Upper lobe of left lung (tissue), 4 donors: ENCODE results near the gene EPS8L2.

Experiments
- CTCF ChIP-seq, 6 experiments: fragments of 450-650 bp in 4 of 6; fragments of 200-600 bp in 2 of 6; sonication (generic) in 2 of 6; IDR thresholded peaks; one replicate each; pipeline ENCODE4 v1.5.1; 2016 to 2019; ENCODE audit warnings: antibody characterized with exemption in 6 of 6
- POLR2A ChIP-seq, 4 donors: fragments of 450-650 bp; IDR thresholded peaks; one replicate each; pipeline ENCODE4 v1.5.1; 2016 to 2017; ENCODE audit warnings: antibody characterized with exemption in 4 of 4, mild to moderate bottlenecking in 2 of 4
- POLR2AphosphoS5 ChIP-seq, 2 donors: sonication (generic); formaldehyde crosslinking; IDR thresholded peaks; one replicate each; pipeline ENCODE4 v1.5.1; 2017; ENCODE audit warnings: antibody characterized with exemption in 2 of 2

- TF ChIP-seq CTCF (IDR thresholded peaks at IDR 0.05) (no peak), POLR2A (IDR thresholded peaks at IDR 0.05) (no peak), POLR2AphosphoS5 (IDR thresholded peaks at IDR 0.05) (no peak)
These were observed 21.3 kb downstream of the EPS8L2 start for GRCh38 chr11:727281-727701.
